Left ventricle myocardium inferior (tissue), 1 donor: ENCODE data around the gene NIPSNAP3A. TPM values are rescaled to one million over a fixed set of nuclear protein-coding genes. Genes with fewer than 3 reads are reported as not detected.

Experiments
- DNase-seq: peaks from one replicate; pipeline ENCODE4 v3.0.0-alpha.2; 2020
- H3K27ac ChIP-seq: fragments of 200-600 bp; replicated peaks from 2 replicates; pipeline ENCODE4 v1.8.0; 2021
- H3K27me3 ChIP-seq: fragments of 200-600 bp; 2 replicates; pipeline ENCODE4 v1.8.0; 2021; ENCODE audit warnings: low read depth
- H3K36me3 ChIP-seq: fragments of 200-600 bp; 2 replicates; pipeline ENCODE4 v1.8.0; 2021
- H3K4me1 ChIP-seq: fragments of 200-600 bp; 2 replicates; pipeline ENCODE4 v1.8.0; 2021
- H3K4me3 ChIP-seq: fragments of 200-600 bp; 2 replicates; pipeline ENCODE4 v1.8.0; 2021; ENCODE audit warnings: mild to moderate bottlenecking, moderate library complexity
- H3K9me3 ChIP-seq: fragments of 200-600 bp; replicated peaks from 2 replicates; pipeline ENCODE4 v1.8.0; 2021
- CTCF ChIP-seq: fragments of 200-600 bp; IDR thresholded peaks from 2 replicates; pipeline ENCODE4 v1.8.0; 2021; ENCODE audit warnings: antibody characterized with exemption, mild to moderate bottlenecking, borderline replicate concordance
- intact Hi-C: fragments of 100-400 bp; cut with micrococcal nuclease; formaldehyde crosslinking; loops from one replicate; pipeline ENCODE4 v1.11.0; 2022
- total RNA-seq: library from RNA; stranded (reverse); fragmentation: NEBNext Ultra II Directional; extraction: Animal tissue kit (Norgen Biotek cat#: 25700); gene quantifications from one replicate; pipeline ENCODE4 v1.2.1, GENCODE V29; 2021
- donor health status: DM: no; HTN: yes; CAD: no; lungs with severe emphysema.

NIPSNAP3A gene
- total RNA-seq, 1 donor from 2014 or later: 25.3 TPM

- Histone ChIP-seq H3K9me3 (no peaks in the 10 kb centered on the region), H3K27me3 (no peaks in the 10 kb centered on the region), H3K27ac (no peak overlapping the region), H3K4me3 (no peak overlapping the region), H3K4me1 (peaks cover 26% of the 10 kb centered on the region), H3K36me3 (peaks cover 89% of the 10 kb centered on the region)
- intact Hi-C loops: no loop called here
- DNase-seq: no peak
- TF ChIP-seq CTCF: no peak
Measured at GRCh38 chr9:104786293-104786692, 38.8 kb downstream of the NIPSNAP3A start.

GRCh38 chr9:104787306-104788015 lies 40.0 kb downstream of the NIPSNAP3A start:
- Histone ChIP-seq H3K9me3 (no peaks in the 10 kb centered on the region), H3K27ac (no peak overlapping the region), H3K4me1 (peaks cover 23% of the 10 kb centered on the region), H3K27me3 (no peaks in the 10 kb centered on the region), H3K4me3 (no peak overlapping the region), H3K36me3 (peaks cover 98% of the 10 kb centered on the region)
- intact Hi-C loops: no loop called here
- no peak for DNase-seq
- no peak for TF ChIP-seq CTCF

GRCh38 chr9:104788251-104788650 lies 40.8 kb downstream of the NIPSNAP3A start:
- intact Hi-C loops: no loop called here
- peaks cover 21% of the 10 kb centered on the region for H3K4me1 ChIP-seq
- no peak for DNase-seq
- no peak overlapping the region for H3K27ac ChIP-seq
- H3K4me3 ChIP-seq: no peak overlapping the region
- no peak for TF ChIP-seq CTCF
- H3K9me3 ChIP-seq: no peaks in the 10 kb centered on the region
- H3K36me3 ChIP-seq: peaks cover 99% of the 10 kb centered on the region
- no peaks in the 10 kb centered on the region for H3K27me3 ChIP-seq

GRCh38 chr9:104794070-104794469 lies 46.6 kb downstream of the NIPSNAP3A start:
- Histone ChIP-seq H3K4me1 (peaks cover 4% of the 10 kb centered on the region), H3K36me3 (peaks cover 99% of the 10 kb centered on the region), H3K9me3 (no peaks in the 10 kb centered on the region), H3K27ac (no peak overlapping the region), H3K4me3 (no peak overlapping the region), H3K27me3 (no peaks in the 10 kb centered on the region)
- no peak for DNase-seq
- intact Hi-C loops: no loop called here
- TF ChIP-seq CTCF: no peak

- DNase-seq: no peak
- Histone ChIP-seq H3K4me3 (no peak overlapping the region), H3K36me3 (peaks cover 97% of the 10 kb centered on the region), H3K27ac (no peak overlapping the region), H3K4me1 (peaks cover 4% of the 10 kb centered on the region), H3K9me3 (no peaks in the 10 kb centered on the region), H3K27me3 (no peaks in the 10 kb centered on the region)
- TF ChIP-seq CTCF: no peak
- intact Hi-C loops: no loop called here
Measured at GRCh38 chr9:104795082-104795481, 47.6 kb downstream of the NIPSNAP3A start.
